ENCODE data around the gene SERPINA3. TPM values are rescaled to one million over a fixed set of nuclear protein-coding genes. Genes with fewer than 3 reads are reported as not detected.
"Not testable (repeated sequence)": the region's sequence is repeated elsewhere in the genome, so short reads cannot be mapped to it uniquely, and the experiment has no call there.

Gene SERPINA3
- total RNA-seq, 4 donors from 2014 or later: 1.7 to 109 (median 17.6) TPM

GRCh38 chr14:94631536-94632304 lies 19.5 kb downstream of the SERPINA3 start:
- DNase-seq: no peak
- intact Hi-C loops (cut with DNase I; ENCODE audit: low total_unique reads): no loop called here
- no peak for TF ChIP-seq POLR2A (IDR thresholded peaks at IDR 0.05)
- TF ChIP-seq, protein P1, sequence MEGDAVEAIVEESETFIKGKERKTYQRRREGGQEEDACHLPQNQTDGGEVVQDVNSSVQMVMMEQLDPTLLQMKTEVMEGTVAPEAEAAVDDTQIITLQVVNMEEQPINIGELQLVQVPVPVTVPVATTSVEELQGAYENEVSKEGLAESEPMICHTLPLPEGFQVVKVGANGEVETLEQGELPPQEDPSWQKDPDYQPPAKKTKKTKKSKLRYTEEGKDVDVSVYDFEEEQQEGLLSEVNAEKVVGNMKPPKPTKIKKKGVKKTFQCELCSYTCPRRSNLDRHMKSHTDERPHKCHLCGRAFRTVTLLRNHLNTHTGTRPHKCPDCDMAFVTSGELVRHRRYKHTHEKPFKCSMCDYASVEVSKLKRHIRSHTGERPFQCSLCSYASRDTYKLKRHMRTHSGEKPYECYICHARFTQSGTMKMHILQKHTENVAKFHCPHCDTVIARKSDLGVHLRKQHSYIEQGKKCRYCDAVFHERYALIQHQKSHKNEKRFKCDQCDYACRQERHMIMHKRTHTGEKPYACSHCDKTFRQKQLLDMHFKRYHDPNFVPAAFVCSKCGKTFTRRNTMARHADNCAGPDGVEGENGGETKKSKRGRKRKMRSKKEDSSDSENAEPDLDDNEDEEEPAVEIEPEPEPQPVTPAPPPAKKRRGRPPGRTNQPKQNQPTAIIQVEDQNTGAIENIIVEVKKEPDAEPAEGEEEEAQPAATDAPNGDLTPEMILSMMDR (IDR thresholded peaks at IDR 0.05): no peak
- Histone ChIP-seq H3K36me3 (no peaks in the 10 kb centered on the region), H3K4me1 (no peaks in the 10 kb centered on the region), H3K9me3 (no peaks in the 10 kb centered on the region), H3K27ac (no peak overlapping the region), H3K4me3 (no peak overlapping the region), H3K27me3 (no peaks in the 10 kb centered on the region)

GRCh38 chr14:94632305-94632590 lies 20.1 kb downstream of the SERPINA3 start:
- H3K27ac ChIP-seq: no peak overlapping the region
- no peak overlapping the region for H3K4me3 ChIP-seq
- no peak for TF ChIP-seq POLR2A (IDR thresholded peaks at IDR 0.05)
- TF ChIP-seq, protein P1 (IDR thresholded peaks at IDR 0.05): no peak
- DNase-seq: no peak
- H3K27me3 ChIP-seq: no peaks in the 10 kb centered on the region
- intact Hi-C loops (cut with DNase I; ENCODE audit: low total_unique reads): no loop called here
- no peaks in the 10 kb centered on the region for H3K9me3 ChIP-seq
- no peaks in the 10 kb centered on the region for H3K4me1 ChIP-seq
- no peaks in the 10 kb centered on the region for H3K36me3 ChIP-seq

- TF ChIP-seq POLR2A (IDR thresholded peaks at IDR 0.05): no peak
- TF ChIP-seq, protein P1 (IDR thresholded peaks at IDR 0.05): no peak
- Histone ChIP-seq H3K4me1 (no peaks in the 10 kb centered on the region), H3K27ac (no peak overlapping the region), H3K4me3 (no peak overlapping the region), H3K9me3 (no peaks in the 10 kb centered on the region), H3K36me3 (no peaks in the 10 kb centered on the region), H3K27me3 (no peaks in the 10 kb centered on the region)
- DNase-seq: no peak
- intact Hi-C loops (cut with DNase I; ENCODE audit: low total_unique reads): no loop called here
Measured at GRCh38 chr14:94633121-94633520, 20.9 kb downstream of the SERPINA3 start.

DNA sequence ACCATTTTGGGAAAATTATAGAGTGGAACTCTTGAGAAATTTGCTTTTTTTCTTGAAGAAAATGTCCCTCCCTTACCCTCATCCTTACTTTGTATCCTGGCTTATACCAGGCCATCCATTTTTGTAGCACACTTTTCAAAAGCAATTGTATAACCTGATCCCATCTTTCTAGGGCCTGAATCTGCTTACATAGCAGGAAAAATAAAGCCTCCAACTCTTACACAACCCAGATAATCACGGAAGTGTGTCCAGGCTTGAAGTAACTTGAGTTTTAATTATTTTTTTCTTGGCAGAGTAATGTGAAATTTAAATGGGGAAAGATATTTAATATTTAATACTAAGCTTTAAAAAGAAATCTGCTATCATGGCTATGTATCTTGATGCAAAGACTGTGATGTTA lies 23.0 kb downstream of the SERPINA3 start:
- no peaks in the 10 kb centered on the region for H3K4me1 ChIP-seq
- no peak overlapping the region for H3K4me3 ChIP-seq
- intact Hi-C loops (cut with DNase I; ENCODE audit: low total_unique reads): no loop called here
- no peaks in the 10 kb centered on the region for H3K27me3 ChIP-seq
- H3K36me3 ChIP-seq: no peaks in the 10 kb centered on the region
- no peak for DNase-seq
- TF ChIP-seq POLR2A (IDR thresholded peaks at IDR 0.05): no peak
- TF ChIP-seq, protein P1 (IDR thresholded peaks at IDR 0.05): no peak
- H3K9me3 ChIP-seq: no peaks in the 10 kb centered on the region
- H3K27ac ChIP-seq: no peak overlapping the region

DNA sequence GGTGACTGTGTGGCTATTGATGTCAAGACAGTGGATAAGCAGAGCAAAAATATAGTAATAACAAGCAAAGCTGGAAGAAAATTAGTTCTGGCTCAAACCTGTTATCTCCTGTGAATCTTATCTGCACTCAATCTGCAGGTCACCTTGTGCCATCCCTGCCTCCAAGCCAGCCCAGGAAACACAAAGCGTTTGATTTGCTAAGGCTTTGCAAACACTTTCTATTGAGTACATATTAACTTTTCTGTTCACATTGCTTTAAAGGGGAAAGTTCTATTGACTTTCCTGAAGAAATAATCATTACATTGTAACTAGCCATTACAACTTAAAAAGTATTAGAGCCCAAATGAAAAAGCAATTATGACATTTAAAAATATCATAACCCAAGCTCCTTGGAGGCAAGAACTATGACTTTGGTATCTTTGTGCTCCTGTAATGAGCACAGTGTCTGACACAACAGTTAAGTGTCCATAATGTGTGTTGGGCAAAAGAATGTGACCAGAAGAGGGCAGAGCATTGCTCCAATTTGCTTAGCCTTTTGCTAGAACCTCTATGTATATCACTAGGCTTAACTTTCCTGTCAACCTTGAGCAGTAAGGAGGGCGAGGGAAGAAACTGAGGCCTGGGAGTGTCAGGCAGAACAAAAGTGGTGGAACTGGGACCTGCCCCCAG lies 24.7 kb downstream of the SERPINA3 start:
- H3K27me3 ChIP-seq: no peaks in the 10 kb centered on the region
- intact Hi-C loops (cut with DNase I; ENCODE audit: low total_unique reads): no loop called here
- no peak overlapping the region for H3K27ac ChIP-seq
- H3K4me1 ChIP-seq: no peaks in the 10 kb centered on the region
- TF ChIP-seq, protein P1 (IDR thresholded peaks at IDR 0.05): no peak
- TF ChIP-seq POLR2A (IDR thresholded peaks at IDR 0.05): no peak
- H3K36me3 ChIP-seq: no peaks in the 10 kb centered on the region
- no peak overlapping the region for H3K4me3 ChIP-seq
- DNase-seq: no peak
- no peaks in the 10 kb centered on the region for H3K9me3 ChIP-seq

GRCh38 chr14:94637814-94638213 lies 25.6 kb downstream of the SERPINA3 start:
- H3K36me3 ChIP-seq; H3K4me1 ChIP-seq; H3K9me3 ChIP-seq; H3K27me3 ChIP-seq; H3K27ac ChIP-seq; intact Hi-C loops (cut with DNase I; ENCODE audit: low total_unique reads); DNase-seq; H3K4me3 ChIP-seq: not testable (repeated sequence)

All from uterus (tissue), 4 donors.